Neural cell (in vitro differentiated cells): ENCODE measurements around the gene COL4A1.

Source experiments
- EP300 ChIP-seq: fragments of 450-650 bp; conservative IDR thresholded peaks from 2 replicates; pipeline ENCODE4 v1.6.1; 2014; ENCODE audit warnings: antibody characterized with exemption, mild to moderate bottlenecking, moderate library complexity; ENCODE audit not compliant: poor library complexity, severe bottlenecking
- EZH2 ChIP-seq: fragments of 200-600, 300-800 bp; shearing (Covaris generic), sonication (generic); IDR thresholded peaks from 2 replicates; pipeline ENCODE4 v1.6.1; 2014; ENCODE audit warnings: antibody characterized with exemption, low read length, borderline replicate concordance, mild to moderate bottlenecking; ENCODE audit not compliant: insufficient read depth, poor library complexity, severe bottlenecking
- MXI1 ChIP-seq: fragments of 450-650 bp; conservative IDR thresholded peaks from 2 replicates; pipeline ENCODE4 v1.6.1; 2014; ENCODE audit warnings: antibody characterized with exemption, mild to moderate bottlenecking; ENCODE audit not compliant: poor library complexity, severe bottlenecking
- POLR2AphosphoS5 ChIP-seq: IDR thresholded peaks from 2 replicates; pipeline ENCODE4 v1.6.1; 2012
- RAD21 ChIP-seq: fragments of 450-650 bp; conservative IDR thresholded peaks from 2 replicates; pipeline ENCODE4 v1.6.1; 2014; ENCODE audit warnings: antibody characterized with exemption, mild to moderate bottlenecking, moderate library complexity
- SMC3 ChIP-seq: fragments of 450-650 bp; conservative IDR thresholded peaks from 2 replicates; pipeline ENCODE4 v1.6.1; 2014; ENCODE audit warnings: antibody characterized with exemption, mild to moderate bottlenecking, moderate library complexity; ENCODE audit not compliant: poor library complexity
- TAF1 ChIP-seq: IDR thresholded peaks from 2 replicates; pipeline ENCODE4 v1.6.1; 2012; ENCODE audit warnings: low read depth
- TF ChIP-seq, protein P1 (sequence below): fragments of 450-650 bp; IDR thresholded peaks from 2 replicates; pipeline ENCODE4 v1.5.1; 2014; ENCODE audit warnings: antibody characterized with exemption, mild to moderate bottlenecking, moderate library complexity; ENCODE audit not compliant: poor library complexity, severe bottlenecking
- TF ChIP-seq, protein P2 (sequence below): IDR thresholded peaks from 2 replicates; pipeline ENCODE4 v1.6.1; 2012; ENCODE audit warnings: borderline replicate concordance

- TF ChIP-seq, protein P1, sequence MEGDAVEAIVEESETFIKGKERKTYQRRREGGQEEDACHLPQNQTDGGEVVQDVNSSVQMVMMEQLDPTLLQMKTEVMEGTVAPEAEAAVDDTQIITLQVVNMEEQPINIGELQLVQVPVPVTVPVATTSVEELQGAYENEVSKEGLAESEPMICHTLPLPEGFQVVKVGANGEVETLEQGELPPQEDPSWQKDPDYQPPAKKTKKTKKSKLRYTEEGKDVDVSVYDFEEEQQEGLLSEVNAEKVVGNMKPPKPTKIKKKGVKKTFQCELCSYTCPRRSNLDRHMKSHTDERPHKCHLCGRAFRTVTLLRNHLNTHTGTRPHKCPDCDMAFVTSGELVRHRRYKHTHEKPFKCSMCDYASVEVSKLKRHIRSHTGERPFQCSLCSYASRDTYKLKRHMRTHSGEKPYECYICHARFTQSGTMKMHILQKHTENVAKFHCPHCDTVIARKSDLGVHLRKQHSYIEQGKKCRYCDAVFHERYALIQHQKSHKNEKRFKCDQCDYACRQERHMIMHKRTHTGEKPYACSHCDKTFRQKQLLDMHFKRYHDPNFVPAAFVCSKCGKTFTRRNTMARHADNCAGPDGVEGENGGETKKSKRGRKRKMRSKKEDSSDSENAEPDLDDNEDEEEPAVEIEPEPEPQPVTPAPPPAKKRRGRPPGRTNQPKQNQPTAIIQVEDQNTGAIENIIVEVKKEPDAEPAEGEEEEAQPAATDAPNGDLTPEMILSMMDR, result no peak
- TF ChIP-seq POLR2AphosphoS5 (no peak), SMC3 (no peak), EZH2 (no peak), RAD21 (no peak), TAF1 (no peak), EP300 (no peak), MXI1 (no peak)
- TF ChIP-seq, protein P2, sequence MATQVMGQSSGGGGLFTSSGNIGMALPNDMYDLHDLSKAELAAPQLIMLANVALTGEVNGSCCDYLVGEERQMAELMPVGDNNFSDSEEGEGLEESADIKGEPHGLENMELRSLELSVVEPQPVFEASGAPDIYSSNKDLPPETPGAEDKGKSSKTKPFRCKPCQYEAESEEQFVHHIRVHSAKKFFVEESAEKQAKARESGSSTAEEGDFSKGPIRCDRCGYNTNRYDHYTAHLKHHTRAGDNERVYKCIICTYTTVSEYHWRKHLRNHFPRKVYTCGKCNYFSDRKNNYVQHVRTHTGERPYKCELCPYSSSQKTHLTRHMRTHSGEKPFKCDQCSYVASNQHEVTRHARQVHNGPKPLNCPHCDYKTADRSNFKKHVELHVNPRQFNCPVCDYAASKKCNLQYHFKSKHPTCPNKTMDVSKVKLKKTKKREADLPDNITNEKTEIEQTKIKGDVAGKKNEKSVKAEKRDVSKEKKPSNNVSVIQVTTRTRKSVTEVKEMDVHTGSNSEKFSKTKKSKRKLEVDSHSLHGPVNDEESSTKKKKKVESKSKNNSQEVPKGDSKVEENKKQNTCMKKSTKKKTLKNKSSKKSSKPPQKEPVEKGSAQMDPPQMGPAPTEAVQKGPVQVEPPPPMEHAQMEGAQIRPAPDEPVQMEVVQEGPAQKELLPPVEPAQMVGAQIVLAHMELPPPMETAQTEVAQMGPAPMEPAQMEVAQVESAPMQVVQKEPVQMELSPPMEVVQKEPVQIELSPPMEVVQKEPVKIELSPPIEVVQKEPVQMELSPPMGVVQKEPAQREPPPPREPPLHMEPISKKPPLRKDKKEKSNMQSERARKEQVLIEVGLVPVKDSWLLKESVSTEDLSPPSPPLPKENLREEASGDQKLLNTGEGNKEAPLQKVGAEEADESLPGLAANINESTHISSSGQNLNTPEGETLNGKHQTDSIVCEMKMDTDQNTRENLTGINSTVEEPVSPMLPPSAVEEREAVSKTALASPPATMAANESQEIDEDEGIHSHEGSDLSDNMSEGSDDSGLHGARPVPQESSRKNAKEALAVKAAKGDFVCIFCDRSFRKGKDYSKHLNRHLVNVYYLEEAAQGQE, result no peak
Observed at GRCh38 chr13:110342474-110342873, 35.5 kb upstream of the COL4A1 start.
